AG08395 (cell line): ENCODE data around the gene EPG5.
"Not testable (repeated sequence)": the region's sequence is repeated elsewhere in the genome, so short reads cannot be mapped to it uniquely, and the experiment has no call there.

Experiments used
- DNase-seq: peaks from one replicate; pipeline ENCODE4 v3.0.0; 2012; ENCODE audit warnings: mixed read lengths, low spot score

EPG5 gene

GRCh38 chr18:45976566-45976965 is 9.4 kb upstream of the EPG5 start:
- no peak for DNase-seq

GRCh38 chr18:45974088-45974536 is 7.0 kb upstream of the EPG5 start:
- peak; percentile 64 for DNase-seq

GRCh38 chr18:45964913-45965312 is 2.2 kb downstream of the EPG5 start:
- not testable (repeated sequence) for DNase-seq

DNA sequence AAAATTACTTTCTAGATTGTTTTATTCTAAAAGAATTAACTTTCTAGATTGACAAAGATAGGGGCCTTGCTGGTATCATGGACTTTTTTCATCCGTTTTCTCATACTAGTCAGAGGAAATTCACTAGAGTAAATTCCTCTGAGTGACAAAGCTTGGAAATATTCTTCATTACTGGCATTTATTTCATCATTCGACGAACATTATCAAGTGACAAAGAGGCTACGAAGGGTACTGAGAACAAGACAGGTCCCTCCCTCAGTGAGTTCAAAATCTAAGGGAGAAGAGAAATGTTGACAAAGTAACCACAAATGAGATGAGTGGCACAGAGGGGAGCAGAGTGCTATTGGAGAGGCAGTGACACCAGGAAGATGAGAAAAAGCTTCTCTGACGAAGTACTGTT is 4.3 kb downstream of the EPG5 start:
- DNase-seq = peak; percentile 53

DNA sequence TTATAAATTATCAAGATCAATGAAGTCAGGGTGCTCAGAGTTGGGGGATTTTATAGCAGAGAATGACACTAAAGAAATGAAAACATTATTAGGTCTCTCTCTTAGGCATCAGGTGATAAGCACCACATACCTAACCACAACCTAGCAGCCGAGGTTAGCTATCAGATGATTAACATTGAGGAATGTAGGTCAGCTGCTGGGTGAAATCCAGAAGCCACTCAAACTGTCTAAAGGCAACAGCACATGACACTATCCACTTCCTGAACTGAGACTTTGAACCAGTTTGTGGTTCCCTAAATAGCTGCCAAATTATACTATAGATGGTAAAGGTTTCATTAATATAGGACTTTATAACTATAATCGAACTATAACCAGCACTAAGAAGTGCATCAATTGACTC is 4.7 kb downstream of the EPG5 start:
- peak; percentile 35 for DNase-seq

DNA sequence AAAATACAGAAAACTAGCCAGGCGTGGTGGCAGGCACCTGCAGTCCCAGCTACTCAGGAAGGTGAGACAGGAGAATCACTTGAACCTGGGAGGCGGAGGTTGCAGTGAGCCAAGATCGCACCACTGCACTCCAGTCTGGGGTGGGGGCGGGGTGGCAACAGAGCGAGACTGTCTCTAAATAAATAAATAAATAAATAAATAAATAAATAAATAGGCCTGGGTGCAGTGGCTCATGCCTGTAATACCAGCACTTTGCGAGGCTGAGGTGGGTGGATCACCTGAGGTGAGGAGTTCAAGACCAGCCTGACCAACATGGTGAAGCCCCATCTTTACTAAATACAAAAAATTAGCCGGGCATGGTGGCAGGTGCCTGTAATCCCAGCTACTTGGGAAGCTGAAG is 7.6 kb downstream of the EPG5 start:
- DNase-seq = not testable (repeated sequence)

- no peak for DNase-seq
Measured at GRCh38 chr18:45958730-45959129, 8.4 kb downstream of the EPG5 start.

DNA sequence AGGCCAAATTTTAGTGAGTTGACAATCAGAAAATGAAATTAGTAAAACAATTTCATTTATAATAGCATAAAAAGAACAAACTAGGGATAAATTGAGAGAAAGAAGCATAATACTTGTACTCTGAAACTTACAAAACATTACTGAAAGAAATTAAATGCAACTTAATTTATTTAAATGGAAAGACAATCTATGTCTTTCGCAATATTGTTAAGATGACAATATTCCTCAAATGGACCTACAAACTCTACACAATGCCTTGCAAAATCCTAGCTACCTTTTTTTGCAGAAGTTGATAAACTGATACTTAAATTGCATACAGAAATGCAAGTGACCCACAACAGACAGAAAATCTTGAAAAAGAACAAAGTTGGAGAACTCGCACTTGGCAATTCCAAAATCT is 9.1 kb downstream of the EPG5 start:
- DNase-seq = no peak

GRCh38 chr18:45957100-45957499 is 10.0 kb downstream of the EPG5 start:
- DNase-seq = peak; percentile 43

- peak; percentile 87 for DNase-seq
Measured at GRCh38 chr18:45954070-45954934, 12.8 kb downstream of the EPG5 start.

- no peak for DNase-seq
Measured at GRCh38 chr18:45951016-45951714, 16.0 kb downstream of the EPG5 start.

- no peak for DNase-seq
Measured at GRCh38 chr18:45945669-45946068, 21.5 kb downstream of the EPG5 start.

DNA sequence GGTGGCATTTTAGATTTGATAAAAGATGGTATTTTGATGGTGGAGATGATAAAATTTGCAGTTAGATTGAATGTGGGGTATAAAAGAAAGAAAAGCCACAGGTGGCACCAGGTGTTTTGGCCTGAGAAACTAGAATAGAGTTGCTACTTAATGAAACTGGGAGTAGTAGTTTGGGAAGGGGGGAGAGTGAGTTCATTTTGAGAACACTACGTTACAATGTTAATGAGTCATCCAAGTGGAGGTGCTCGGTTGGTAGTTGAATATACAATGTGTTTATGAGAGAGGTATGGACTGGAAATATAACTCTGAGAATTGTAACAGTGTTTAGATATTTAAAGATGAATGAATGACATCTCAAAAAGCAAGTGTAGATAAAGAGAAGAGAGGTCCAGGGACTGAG is 26.4 kb downstream of the EPG5 start:
- no peak for DNase-seq

DNA sequence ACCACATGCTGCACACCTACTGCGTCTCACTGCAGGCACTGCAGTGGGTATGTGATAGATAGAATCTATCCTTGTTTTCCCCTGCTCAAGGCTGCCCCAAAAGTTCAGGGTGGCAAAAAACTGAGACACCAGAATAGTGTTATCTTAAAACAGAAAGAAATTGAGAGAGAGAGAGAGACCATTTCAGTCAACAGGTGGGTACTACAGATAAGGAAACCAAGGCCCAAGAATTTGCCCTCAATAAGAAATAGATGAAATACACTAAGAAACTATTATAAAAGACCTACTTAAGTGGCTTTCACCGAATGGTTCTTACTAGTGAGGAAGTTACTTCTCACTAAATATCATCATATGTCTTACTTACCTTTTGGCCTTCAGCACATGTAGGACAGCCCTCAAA is 27.9 kb downstream of the EPG5 start:
- no peak for DNase-seq

DNA sequence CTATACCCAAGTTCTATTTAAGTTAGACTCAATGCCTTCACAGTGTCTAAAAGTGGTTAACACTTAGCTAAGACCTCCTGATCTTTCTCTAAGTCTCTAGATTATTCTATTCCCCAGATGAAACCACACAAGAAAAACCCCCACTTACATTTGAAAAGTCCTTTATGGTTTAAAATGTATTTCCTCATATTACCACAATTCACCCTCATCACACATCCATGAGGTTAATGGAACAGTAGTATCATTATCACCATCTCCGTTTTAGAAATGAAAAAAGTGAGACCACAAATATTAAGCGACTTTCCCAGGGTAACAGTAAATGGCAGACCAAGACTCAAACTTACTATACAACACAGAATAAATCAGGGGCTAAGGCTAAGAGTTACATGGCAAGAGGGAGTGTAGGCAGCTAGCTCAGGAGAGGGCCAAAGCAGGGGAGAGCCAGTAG is 28.6 kb downstream of the EPG5 start:
- DNase-seq = no peak

DNA sequence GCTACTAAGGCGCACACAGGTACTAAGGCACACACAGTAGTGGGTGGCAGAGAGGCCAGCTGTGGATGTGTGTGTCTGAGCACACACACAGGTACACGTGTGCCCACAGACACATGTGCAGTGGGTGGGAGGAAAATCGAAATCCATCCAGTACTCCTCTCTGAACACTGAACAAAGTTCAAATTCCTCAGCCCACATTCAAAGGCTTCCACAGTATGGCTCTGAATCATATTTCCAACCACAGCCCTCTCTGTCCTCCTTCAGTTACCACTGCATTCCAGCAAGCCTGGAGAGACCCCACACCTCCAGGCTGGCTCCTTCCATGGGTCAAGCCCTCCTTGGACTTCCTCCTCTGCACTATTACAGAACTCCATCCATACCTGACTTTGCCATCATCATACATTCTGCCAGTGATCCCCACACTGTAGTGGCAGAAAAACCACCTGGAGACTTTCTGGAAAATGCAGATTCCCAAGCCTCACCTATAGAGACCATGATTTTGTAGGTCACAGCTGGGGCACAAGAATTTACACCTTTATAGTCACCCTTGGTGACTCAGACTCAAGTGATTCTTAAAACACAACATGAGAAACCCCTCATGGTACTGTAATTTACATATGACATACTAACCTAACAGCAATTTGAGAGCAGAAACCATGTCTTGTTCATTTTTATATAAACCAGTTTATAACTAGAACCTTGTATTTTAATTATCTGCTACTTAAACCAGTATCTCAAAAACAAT is 31.4 kb downstream of the EPG5 start:
- DNase-seq = peak; percentile 35

GRCh38 chr18:45932708-45933107 is 34.4 kb downstream of the EPG5 start:
- no peak for DNase-seq

DNA sequence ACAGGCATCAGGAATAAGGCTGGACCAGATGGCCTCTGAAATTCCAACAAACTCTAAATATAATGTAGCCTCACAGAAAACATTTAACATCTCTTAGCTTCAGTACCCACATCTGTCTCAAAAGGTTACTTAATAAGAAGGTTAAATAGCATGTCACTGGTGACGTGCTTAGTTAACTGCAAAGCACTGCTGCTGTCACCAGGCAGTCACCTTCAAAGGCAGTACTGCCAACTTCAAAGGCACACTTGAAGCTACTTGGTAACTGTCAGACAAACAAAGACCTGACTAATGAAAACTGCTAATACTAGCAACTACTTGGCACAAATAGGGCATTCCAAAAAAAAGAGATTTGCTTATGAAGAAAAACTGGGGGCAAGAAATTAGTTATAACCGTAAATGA is 36.2 kb downstream of the EPG5 start:
- no peak for DNase-seq

- DNase-seq = no peak
Measured at GRCh38 chr18:45926691-45927090, 40.4 kb downstream of the EPG5 start.

DNA sequence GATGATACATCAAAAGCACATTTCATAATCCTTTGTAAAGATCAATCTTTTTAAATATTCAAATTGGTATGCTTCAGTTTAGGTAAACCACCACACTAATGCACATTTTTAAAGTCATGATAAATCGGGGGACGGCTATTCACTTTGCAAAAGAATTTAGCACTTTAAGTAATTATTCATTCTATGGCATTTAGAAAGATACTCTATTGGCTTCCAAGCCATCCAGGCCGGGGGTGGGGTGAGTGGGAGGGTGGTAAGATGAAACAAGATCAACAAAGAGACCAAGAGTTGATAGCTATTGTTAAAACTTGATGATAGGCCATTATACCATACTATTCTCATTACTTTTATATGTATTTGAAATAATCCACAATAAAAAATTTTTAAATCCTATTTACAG is 41.0 kb downstream of the EPG5 start:
- DNase-seq = no peak

DNA sequence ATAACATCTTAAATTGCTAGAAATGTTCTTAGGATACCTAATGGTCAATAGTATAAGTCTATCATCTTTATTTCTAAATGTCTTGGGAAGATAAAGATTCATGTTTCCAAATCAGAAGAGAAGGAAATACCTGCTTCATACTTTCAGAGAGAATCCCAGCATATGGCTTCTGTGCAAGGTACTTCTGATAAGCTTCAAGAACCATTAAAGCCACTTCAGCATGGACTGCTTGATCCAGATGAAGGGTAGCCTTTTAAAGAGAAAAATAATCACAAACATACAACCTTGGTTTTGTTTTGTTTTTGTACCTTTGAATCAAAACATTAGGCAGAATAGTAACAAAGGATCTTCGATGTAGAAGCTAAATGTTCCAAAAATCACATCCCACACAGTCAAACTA is 44.0 kb downstream of the EPG5 start:
- DNase-seq = no peak

DNA sequence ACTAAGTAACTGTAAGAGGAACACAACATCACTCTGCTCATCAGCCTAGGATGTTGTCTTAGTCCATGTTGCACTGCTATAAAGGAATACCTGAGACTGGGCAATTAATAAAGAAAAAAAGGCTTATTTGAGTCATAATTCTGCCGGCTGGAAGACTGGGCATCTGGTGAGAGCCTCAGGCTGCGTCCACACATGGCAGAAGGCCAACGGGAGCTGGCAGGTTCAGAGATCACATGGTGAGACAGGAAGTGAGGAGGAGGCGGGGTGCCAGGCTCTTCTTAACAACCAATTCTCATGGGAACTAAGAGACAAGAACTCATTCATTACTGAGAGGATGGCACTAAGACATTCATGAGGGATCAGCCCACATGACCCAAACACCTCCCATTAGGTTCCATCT is 46.8 kb downstream of the EPG5 start:
- peak; percentile 63 for DNase-seq

DNA sequence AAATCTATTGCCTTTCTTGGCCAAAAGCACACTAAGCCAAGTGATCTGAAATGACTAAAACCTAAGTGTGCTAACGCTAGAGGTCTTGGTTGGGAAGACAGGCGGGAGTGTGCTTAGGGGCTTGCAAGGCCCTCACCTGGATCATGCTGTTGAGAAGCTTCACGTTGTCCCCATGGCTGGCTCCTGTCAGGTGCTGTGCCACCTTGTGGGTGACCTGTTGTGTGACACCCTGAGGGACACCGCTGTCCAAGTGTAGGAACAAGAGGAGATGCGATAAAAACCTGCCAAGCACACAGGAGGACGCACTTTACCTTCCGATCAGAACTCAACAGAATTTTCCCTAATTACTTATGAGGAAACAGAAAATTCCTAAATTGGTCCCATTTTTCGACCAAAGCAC is 50.8 kb downstream of the EPG5 start:
- DNase-seq = no peak
